Liver (tissue), 9 donors: ENCODE data around the gene CALCR. TPM values are rescaled to one million over a fixed set of nuclear protein-coding genes. Genes with fewer than 3 reads are reported as not detected.

Experiments
- DNase-seq: peaks from one replicate; pipeline ENCODE4 v3.0.0-alpha.2; 2017; ENCODE audit warnings: low spot score
- H3K27ac ChIP-seq, 2 donors: one replicate each; pipeline ENCODE4 v1.7.0; 2013; ENCODE audit warnings: inconsistent platforms in 2 of 2, low read length in 2 of 2, control low read depth in 1 of 2, low read depth in 1 of 2, mild to moderate bottlenecking in 1 of 2
- H3K27me3 ChIP-seq, 4 donors: one replicate each; pipeline versions ENCODE4 v1.6.1 to v1.7.0; 2013; ENCODE audit warnings: low read length in 3 of 4, inconsistent platforms in 1 of 4, mild to moderate bottlenecking in 1 of 4, moderate library complexity in 1 of 4; ENCODE audit not compliant: control insufficient read depth in 4 of 4, insufficient read depth in 4 of 4
- H3K36me3 ChIP-seq, 4 donors: one replicate each; pipeline versions ENCODE4 v1.6.1 to v1.7.0; 2013; ENCODE audit warnings: low read length in 3 of 4, mild to moderate bottlenecking in 3 of 4, low read depth in 1 of 4, moderate library complexity in 1 of 4; ENCODE audit not compliant: control insufficient read depth in 4 of 4, insufficient read depth in 3 of 4
- H3K4me1 ChIP-seq, 4 donors: one replicate each; pipeline versions ENCODE4 v1.6.1 to v1.7.0; 2013; ENCODE audit warnings: low read length in 3 of 4, mild to moderate bottlenecking in 3 of 4, moderate library complexity in 1 of 4; ENCODE audit not compliant: control insufficient read depth in 4 of 4, insufficient read depth in 4 of 4
- H3K4me3 ChIP-seq, 3 donors: one replicate each; pipeline versions ENCODE4 v1.6.1 to v1.7.0; 2013; ENCODE audit warnings: low read length in 3 of 3, control low read depth in 1 of 3, low read depth in 1 of 3, mild to moderate bottlenecking in 1 of 3
- H3K9ac ChIP-seq, 2 donors: one replicate each; pipeline ENCODE4 v1.7.0; 2013; ENCODE audit warnings: low read length in 2 of 2, mild to moderate bottlenecking in 2 of 2, moderate library complexity in 2 of 2, control low read depth in 1 of 2, low read depth in 1 of 2
- H3K9me3 ChIP-seq, 4 donors: one replicate each; pipeline versions ENCODE4 v1.6.1 to v1.7.0; 2013; ENCODE audit warnings: low read length in 3 of 4; ENCODE audit not compliant: control insufficient read depth in 4 of 4
- ATF3 ChIP-seq: IDR thresholded peaks from 2 replicates; pipeline ENCODE4 v1.6.1; 2016; ENCODE audit warnings: antibody characterized with exemption
- CTCF ChIP-seq: fragments of 150-350 bp; IDR thresholded peaks from 2 replicates; pipeline ENCODE4 v1.5.1; 2017; ENCODE audit warnings: improper control_type of control experiment, low read depth, low read length; ENCODE audit not compliant: missing input control
- EGR1 ChIP-seq, 2 donors: IDR thresholded peaks; 2 replicates each; pipeline ENCODE4 v1.6.1; 2016 to 2018; ENCODE audit warnings: antibody characterized with exemption in 2 of 2, low read depth in 2 of 2
- FOXA1 ChIP-seq: IDR thresholded peaks from 2 replicates; pipeline ENCODE4 v1.6.1; 2016; ENCODE audit warnings: antibody characterized with exemption
- FOXA2 ChIP-seq: IDR thresholded peaks from 2 replicates; pipeline ENCODE4 v1.6.1; 2016; ENCODE audit warnings: antibody characterized with exemption
- GABPA ChIP-seq, 2 donors: IDR thresholded peaks in 1 of 2; conservative IDR thresholded peaks in 1 of 2; 2 replicates each; pipeline ENCODE4 v1.6.1; 2016; ENCODE audit warnings: antibody characterized with exemption in 2 of 2, mild to moderate bottlenecking in 1 of 2, moderate library complexity in 1 of 2
- HNF4A ChIP-seq, 2 donors: conservative IDR thresholded peaks; 2 replicates each; pipeline ENCODE4 v1.6.1; 2016; ENCODE audit warnings: antibody characterized with exemption in 2 of 2, mild to moderate bottlenecking in 2 of 2
- HNF4G ChIP-seq: IDR thresholded peaks from 2 replicates; pipeline ENCODE4 v1.6.1; 2016; ENCODE audit warnings: antibody characterized with exemption
- JUND ChIP-seq, 2 donors: IDR thresholded peaks; 2 replicates each; pipeline ENCODE4 v1.6.1; 2016; ENCODE audit warnings: antibody characterized with exemption in 2 of 2
- MAX ChIP-seq: IDR thresholded peaks from 2 replicates; pipeline ENCODE4 v1.6.1; 2016; ENCODE audit warnings: antibody characterized with exemption
- NR2F2 ChIP-seq: IDR thresholded peaks from 2 replicates; pipeline ENCODE4 v1.6.1; 2016; ENCODE audit warnings: antibody characterized with exemption
- RAD21 ChIP-seq, 2 donors: IDR thresholded peaks; 2 replicates each; pipeline ENCODE4 v1.6.1; 2016; ENCODE audit warnings: antibody characterized with exemption in 2 of 2, mild to moderate bottlenecking in 2 of 2
- REST ChIP-seq: IDR thresholded peaks from 2 replicates; pipeline ENCODE4 v1.6.1; 2016; ENCODE audit warnings: antibody characterized with exemption, mild to moderate bottlenecking
- RXRA ChIP-seq, 2 donors: IDR thresholded peaks; 2 replicates each; pipeline ENCODE4 v1.6.1; 2017 to 2018; ENCODE audit warnings: antibody characterized with exemption in 2 of 2, mild to moderate bottlenecking in 1 of 2
- SP1 ChIP-seq: IDR thresholded peaks from 2 replicates; pipeline ENCODE4 v1.6.1; 2018; ENCODE audit warnings: antibody characterized with exemption, mild to moderate bottlenecking
- TAF1 ChIP-seq: conservative IDR thresholded peaks from 2 replicates; pipeline ENCODE4 v1.6.1; 2016; ENCODE audit warnings: antibody characterized with exemption, mild to moderate bottlenecking
- YY1 ChIP-seq: IDR thresholded peaks from 2 replicates; pipeline ENCODE4 v1.6.1; 2016; ENCODE audit warnings: antibody characterized with exemption, mild to moderate bottlenecking
- WGBS: extraction: QIAGEN DNeasy Blood & Tissue Kit; methylation state at CpG from one replicate; pipeline ENCODE4 v1.1.7; 2013; 5-methylcytosine and 5-hydroxymethylcytosine counted together
- polyA plus RNA-seq, 2 donors: library from polyadenylated mRNA; stranded (reverse) in 1 of 2; unstranded in 1 of 2; fragments of 200-250 nt in 1 of 2; fragments of >200 nt in 1 of 2; fragmentation: Nextera tagmentation in 1 of 2; extraction: Ambion mirVana in 1 of 2; gene quantifications; one replicate each; pipeline versions ENCODE4 v1.2.1 to v1.2.3, GENCODE V29; 2013 to 2015
- total RNA-seq, 2 donors: library from RNA; depleted of rRNA; stranded (reverse); fragments of >200 nt; gene quantifications; one replicate each; pipeline ENCODE4 v1.2.3, GENCODE V29; 2014
- donor health status: healthy.
- donor health status: healthy.
- donor health status: healthy.
- donor health status: healthy.
- donor health status: healthy.

Gene CALCR
- total and polyA plus RNA-seq, 4 donors, result 0.19 TPM; not detected in 3

GRCh38 chr7:93544691-93545090 is 29.8 kb downstream of the CALCR start:
- 78% methylated on average over 2 of the region's 2 CpGs for WGBS
- DNase-seq, result no peak
- Histone ChIP-seq H3K4me3 (no peak overlapping the region), H3K36me3 (no peaks in the 10 kb centered on the region), H3K27ac (no peak overlapping the region), H3K9me3 (no peaks in the 10 kb centered on the region), H3K27me3 (peaks cover 0 to 2% (median 0%) of the 10 kb centered on the region in 4 donors), H3K9ac (no peak overlapping the region), H3K4me1 (no peaks in the 10 kb centered on the region)
- TF ChIP-seq EGR1 (IDR thresholded peaks at IDR 0.05; ENCODE audit: low read depth in 2 of 2) (no peak), FOXA2 (no peak), REST (no peak), MAX (no peak), HNF4A (conservative IDR thresholded peaks at IDR 0.05) (no peak), ATF3 (no peak), YY1 (no peak), RXRA (IDR thresholded peaks at IDR 0.05) (no peak), CTCF (no peak), RAD21 (IDR thresholded peaks at IDR 0.05) (no peak), SP1 (no peak), NR2F2 (no peak), FOXA1 (no peak), HNF4G (no peak), TAF1 (no peak), GABPA (IDR thresholded peaks at IDR 0.05 in 1 of 2, conservative IDR thresholded peaks at IDR 0.05 in 1 of 2) (no peak), JUND (IDR thresholded peaks at IDR 0.05) (no peak)

GRCh38 chr7:93538061-93538460 is 36.5 kb downstream of the CALCR start:
- Histone ChIP-seq H3K4me1 (no peaks in the 10 kb centered on the region), H3K9ac (no peak overlapping the region), H3K27ac (no peak overlapping the region), H3K9me3 (no peaks in the 10 kb centered on the region), H3K27me3 (no peaks in the 10 kb centered on the region), H3K36me3 (no peaks in the 10 kb centered on the region), H3K4me3 (no peak overlapping the region)
- 70% methylated on average over 1 of the region's 1 CpG for WGBS
- no peak for DNase-seq
- no peak for TF ChIP-seq RXRA (IDR thresholded peaks at IDR 0.05)
- TF ChIP-seq EGR1 (IDR thresholded peaks at IDR 0.05; ENCODE audit: low read depth in 2 of 2), result no peak
- no peak for TF ChIP-seq NR2F2
- TF ChIP-seq FOXA1, result no peak
- no peak for TF ChIP-seq ATF3
- TF ChIP-seq MAX, result no peak
- no peak for TF ChIP-seq YY1
- no peak for TF ChIP-seq REST
- TF ChIP-seq JUND (IDR thresholded peaks at IDR 0.05), result no peak
- no peak for TF ChIP-seq SP1
- TF ChIP-seq FOXA2, result no peak
- TF ChIP-seq GABPA (IDR thresholded peaks at IDR 0.05 in 1 of 2, conservative IDR thresholded peaks at IDR 0.05 in 1 of 2), result no peak
